Nephron progenitor cell (in vitro differentiated cells): ENCODE data around the gene TRIM40.
A peak's percentile ranks its signal among the peaks of the same experiment; 100 is the strongest.

ENCODE experiments used
- DNase-seq: peaks from one replicate; pipeline ENCODE4 v3.0.0; 2021
- H3K27ac Mint-ChIP-seq: 2 replicates; pipeline ENCODE4 v1.8.0; 2021; ENCODE audit warnings: mild to moderate bottlenecking, moderate library complexity, mixed read lengths
- H3K27me3 Mint-ChIP-seq: 2 replicates; pipeline ENCODE4 v1.8.0; 2021; ENCODE audit warnings: mild to moderate bottlenecking, low read depth, mixed read lengths; ENCODE audit not compliant: poor library complexity
- H3K36me3 Mint-ChIP-seq: 2 replicates; pipeline ENCODE4 v1.8.0; 2021; ENCODE audit warnings: low read depth, mixed read lengths
- H3K4me1 Mint-ChIP-seq: 2 replicates; pipeline ENCODE4 v1.8.0; 2021; ENCODE audit warnings: mixed read lengths
- H3K4me3 Mint-ChIP-seq: 2 replicates; pipeline ENCODE4 v1.8.0; 2021; ENCODE audit warnings: mild to moderate bottlenecking, moderate library complexity, mixed read lengths
- H3K9me3 Mint-ChIP-seq: 2 replicates; pipeline ENCODE4 v1.8.0; 2021; ENCODE audit warnings: mild to moderate bottlenecking, moderate library complexity, mixed read lengths
- CTCF ChIP-seq: fragments of 200-600 bp; sonication (generic); IDR thresholded peaks from 2 replicates; pipeline ENCODE4 v1.5.0; 2021; ENCODE audit warnings: antibody characterized with exemption

TRIM40 gene

GRCh38 chr6:30102414-30102969 is 33.4 kb upstream of the TRIM40 start:
- peak overlapping the region; percentile 79 for H3K4me3 Mint-ChIP-seq
- H3K27me3 Mint-ChIP-seq: peaks cover 98% of the 10 kb centered on the region
- no peaks in the 10 kb centered on the region for H3K9me3 Mint-ChIP-seq
- H3K36me3 Mint-ChIP-seq: no peaks in the 10 kb centered on the region
- no peak overlapping the region for H3K27ac Mint-ChIP-seq
- no peak for TF ChIP-seq CTCF
- peaks cover 33% of the 10 kb centered on the region for H3K4me1 Mint-ChIP-seq
- no peak for DNase-seq

GRCh38 chr6:30102970-30103871 is 32.7 kb upstream of the TRIM40 start:
- DNase-seq: peak; percentile 84
- H3K27me3 Mint-ChIP-seq: peaks cover 98% of the 10 kb centered on the region
- no peaks in the 10 kb centered on the region for H3K9me3 Mint-ChIP-seq
- H3K36me3 Mint-ChIP-seq: no peaks in the 10 kb centered on the region
- peak; percentile 79 for TF ChIP-seq CTCF
- peaks cover 33% of the 10 kb centered on the region for H3K4me1 Mint-ChIP-seq
- peak overlapping the region; percentile 79 for H3K4me3 Mint-ChIP-seq
- H3K27ac Mint-ChIP-seq: no peak overlapping the region

GRCh38 chr6:30103872-30104179 is 32.1 kb upstream of the TRIM40 start:
- H3K9me3 Mint-ChIP-seq: no peaks in the 10 kb centered on the region
- peaks cover 98% of the 10 kb centered on the region for H3K27me3 Mint-ChIP-seq
- no peak overlapping the region for H3K27ac Mint-ChIP-seq
- no peaks in the 10 kb centered on the region for H3K36me3 Mint-ChIP-seq
- TF ChIP-seq CTCF: no peak
- no peak for DNase-seq
- peak overlapping the region; percentile 79 for H3K4me3 Mint-ChIP-seq
- H3K4me1 Mint-ChIP-seq: peaks cover 33% of the 10 kb centered on the region

DNA sequence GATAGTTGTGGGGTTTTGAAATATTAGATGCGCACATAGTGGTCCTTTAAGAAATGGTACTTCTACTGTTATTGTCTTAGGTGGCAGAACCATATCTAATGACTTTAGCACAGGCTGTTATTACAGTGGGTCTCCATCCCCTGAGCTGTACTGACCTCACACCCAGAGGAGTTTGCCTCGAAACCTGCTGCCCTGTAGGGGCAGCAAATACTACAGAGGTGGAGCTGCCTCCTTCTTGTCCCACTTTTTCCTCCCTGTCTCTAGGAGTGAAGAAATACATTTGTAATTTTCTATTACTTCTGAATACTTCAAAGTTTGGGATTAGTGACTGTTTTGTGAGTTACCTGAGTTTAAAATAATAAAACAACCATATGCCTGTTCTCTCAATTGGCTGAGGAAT is 31.3 kb upstream of the TRIM40 start:
- DNase-seq: no peak
- H3K27ac Mint-ChIP-seq: no peak overlapping the region
- no peaks in the 10 kb centered on the region for H3K36me3 Mint-ChIP-seq
- H3K4me1 Mint-ChIP-seq: peaks cover 33% of the 10 kb centered on the region
- no peak overlapping the region for H3K4me3 Mint-ChIP-seq
- no peak for TF ChIP-seq CTCF
- no peaks in the 10 kb centered on the region for H3K9me3 Mint-ChIP-seq
- peaks cover 97% of the 10 kb centered on the region for H3K27me3 Mint-ChIP-seq

DNA sequence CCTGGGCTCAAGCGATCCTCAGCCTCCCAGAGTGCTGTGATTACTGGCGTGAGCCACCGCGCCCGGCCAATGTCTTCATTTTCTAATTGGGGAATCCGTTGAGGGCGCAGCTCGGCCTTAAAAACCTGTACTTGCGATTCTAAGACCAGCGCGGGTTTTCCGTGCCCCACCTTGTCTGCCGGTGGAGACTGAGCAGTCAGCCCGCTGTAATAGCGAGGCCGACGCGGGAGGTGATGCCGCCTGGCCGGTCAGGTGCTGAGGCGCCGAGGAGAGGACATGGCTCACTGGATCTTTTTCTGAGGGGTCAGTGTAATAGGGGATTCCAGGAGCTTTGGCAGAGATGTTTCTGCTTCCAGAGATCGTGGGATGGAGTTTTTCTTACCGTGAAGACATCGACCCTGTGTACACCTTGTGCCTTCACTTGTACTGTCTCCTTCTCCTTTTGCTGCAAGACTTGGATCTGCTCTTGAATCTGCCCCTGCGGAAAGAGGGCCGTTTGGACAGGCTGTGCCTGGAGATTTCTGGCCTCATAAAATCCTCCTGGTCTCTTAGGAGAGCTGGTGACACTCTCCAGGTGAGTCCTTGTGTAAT is 24.6 kb upstream of the TRIM40 start:
- Mint-ChIP-seq H3K36me3 (no peaks in the 10 kb centered on the region), H3K27me3 (peaks cover 95% of the 10 kb centered on the region), H3K4me3 (no peak overlapping the region)

More for the DNA sequence above, 24.6 kb upstream of the TRIM40 start:
- DNase-seq: no peak
- Mint-ChIP-seq H3K27ac (no peak overlapping the region), H3K4me1 (no peaks in the 10 kb centered on the region), H3K9me3 (no peaks in the 10 kb centered on the region)
- no peak for TF ChIP-seq CTCF
